NT2/D1 (cell line): ENCODE data around the gene ANAPC16.

ENCODE experiments used
- SUZ12 ChIP-seq: IDR thresholded peaks from 2 replicates; pipeline ENCODE4 v1.6.1; 2011; ENCODE audit not compliant: insufficient read length, insufficient read depth; ENCODE audit errors: extremely low read depth
- YY1 ChIP-seq: IDR thresholded peaks from 2 replicates; pipeline ENCODE4 v1.6.1; 2011; ENCODE audit not compliant: insufficient read length, insufficient read depth
- ZNF274 ChIP-seq: IDR thresholded peaks from 2 replicates; pipeline ENCODE4 v1.6.1; 2011; ENCODE audit warnings: mild to moderate bottlenecking, low read depth, low read length

- TF ChIP-seq ZNF274 (no peak), YY1 (no peak), SUZ12 (no peak)
These were observed 18.8 kb downstream of the ANAPC16 start for GRCh38 chr10:72234560-72235095.
